NT2/D1 (cell line): ENCODE data around the gene RAP1GAP2.

ENCODE experiments used
- SUZ12 ChIP-seq: IDR thresholded peaks from 2 replicates; pipeline ENCODE4 v1.6.1; 2011; ENCODE audit not compliant: insufficient read length, insufficient read depth; ENCODE audit errors: extremely low read depth
- YY1 ChIP-seq: IDR thresholded peaks from 2 replicates; pipeline ENCODE4 v1.6.1; 2011; ENCODE audit not compliant: insufficient read length, insufficient read depth
- ZNF274 ChIP-seq: IDR thresholded peaks from 2 replicates; pipeline ENCODE4 v1.6.1; 2011; ENCODE audit warnings: mild to moderate bottlenecking, low read depth, low read length

GRCh38 chr17:2936771-2937321 lies 140.6 kb downstream of the RAP1GAP2 start:
- no peak for TF ChIP-seq SUZ12
- no peak for TF ChIP-seq ZNF274
- no peak for TF ChIP-seq YY1
